ENCODE measurements around the gene OR2B6. TPM values are rescaled to one million over a fixed set of nuclear protein-coding genes. Genes with fewer than 3 reads are reported as not detected.

OR2B6 gene
- total RNA-seq: not detected in 2 replicates

GRCh38 chr6:27956941-27957340 lies at the start of gene OR2B6:
OR2B6 (plus strand) TSS chr6:27957241; CDS start chr6:27957241, 0 bp downstream.

GRCh38 chr6:27911956-27912446 lies 45.0 kb upstream of the OR2B6 start, which contains the start of gene OR2B2:
OR2B2 (minus strand) TSS chr6:27912396; CDS start chr6:27912319, 77 bp downstream.

Other genes starting within 250 kb of the OR2B6 start
- not detected in 2 replicates for gene OR2B2, start 44.8 kb upstream of the OR2B6 start, total RNA-seq
- gene ZNF165, start 123.3 kb downstream of the OR2B6 start, total RNA-seq: 0.37 and 0.39 TPM in 2 replicates
- gene ZSCAN16, start 167.4 kb downstream of the OR2B6 start, total RNA-seq: 1.1 and 2.2 TPM in 2 replicates
- gene ZKSCAN8, start 184.6 kb downstream of the OR2B6 start, total RNA-seq: 12.7 and 12.9 TPM in 2 replicates

Measured in subcutaneous preadipocyte (primary cell).